ENCODE data around the gene R3HDM4. TPM values are rescaled to one million over a fixed set of nuclear protein-coding genes. Genes with fewer than 3 reads are reported as not detected.

Gene R3HDM4
- total RNA-seq, 2 experiments from 2014 or later = 73.7 to 83.3 TPM

- Mint-ChIP-seq H3K4me1 (peaks cover 14% of the 10 kb centered on the region), H3K4me3 (no peak overlapping the region), H3K27ac (no peak overlapping the region), H3K9me3 (ENCODE audit: low read depth) (no peaks in the 10 kb centered on the region), H3K27me3 (no peaks in the 10 kb centered on the region), H3K36me3 (ENCODE audit: low read depth) (peaks cover 3% of the 10 kb centered on the region)
- ChIA-PET CTCF (no interaction called here), POLR2A (no interaction called here)
- intact Hi-C loops (cut with DNase I, micrococcal nuclease) = no loop called here
- no peak for DNase-seq
- ATAC-seq = no peak
Observed at GRCh38 chr19:944663-945241, 31.7 kb upstream of the R3HDM4 start.

DNA sequence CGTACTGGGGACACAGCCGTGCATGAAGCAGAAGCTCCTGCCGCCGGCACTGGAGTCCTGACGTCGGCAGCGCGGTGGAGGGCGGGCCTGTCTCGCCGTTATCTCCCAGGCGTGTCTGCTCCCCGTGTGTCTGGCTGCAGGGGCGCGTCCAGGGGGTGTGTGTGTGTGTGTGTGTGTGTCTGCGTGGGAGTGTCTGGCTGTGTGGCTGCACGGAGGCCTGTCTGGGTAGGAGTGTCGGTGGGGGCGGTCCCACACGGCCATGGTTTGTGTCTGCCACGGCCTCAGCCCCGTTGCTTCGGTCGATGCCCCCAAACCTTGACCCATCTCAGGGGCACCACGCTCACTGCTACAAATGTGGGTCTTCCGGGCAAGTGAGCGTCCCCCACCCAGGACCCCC is 31.1 kb upstream of the R3HDM4 start:
- DNase-seq (no peak), ATAC-seq (no peak)
- Mint-ChIP-seq H3K4me3 (no peak overlapping the region), H3K27ac (no peak overlapping the region), H3K36me3 (ENCODE audit: low read depth) (peaks cover 3% of the 10 kb centered on the region), H3K27me3 (no peaks in the 10 kb centered on the region), H3K9me3 (ENCODE audit: low read depth) (no peaks in the 10 kb centered on the region), H3K4me1 (peaks cover 16% of the 10 kb centered on the region)
- intact Hi-C loops (cut with DNase I, micrococcal nuclease) = no loop called here
- POLR2A ChIA-PET = no interaction called here
- CTCF ChIA-PET = no interaction called here

GRCh38 chr19:943551-944170 is 30.6 kb upstream of the R3HDM4 start:
- Mint-ChIP-seq H3K4me3 (no peak overlapping the region), H3K4me1 (peaks cover 16% of the 10 kb centered on the region), H3K9me3 (ENCODE audit: low read depth) (no peaks in the 10 kb centered on the region), H3K27me3 (no peaks in the 10 kb centered on the region), H3K27ac (no peak overlapping the region), H3K36me3 (ENCODE audit: low read depth) (peaks cover 3% of the 10 kb centered on the region)
- ATAC-seq = no peak
- ChIA-PET CTCF (interaction anchor here (0.6 to 0.8 kb wide), 2 partner anchors 13 to 35 kb away, joined by 3 read pairs; no protein-coding TSS in a partner anchor), POLR2A (interaction anchor here (0.6 kb wide), 1 partner anchor 437 kb away, joined by 4 read pairs; no protein-coding TSS in a partner anchor)
- no peak for DNase-seq
- intact Hi-C loops (cut with DNase I, micrococcal nuclease) = no loop called here

DNA sequence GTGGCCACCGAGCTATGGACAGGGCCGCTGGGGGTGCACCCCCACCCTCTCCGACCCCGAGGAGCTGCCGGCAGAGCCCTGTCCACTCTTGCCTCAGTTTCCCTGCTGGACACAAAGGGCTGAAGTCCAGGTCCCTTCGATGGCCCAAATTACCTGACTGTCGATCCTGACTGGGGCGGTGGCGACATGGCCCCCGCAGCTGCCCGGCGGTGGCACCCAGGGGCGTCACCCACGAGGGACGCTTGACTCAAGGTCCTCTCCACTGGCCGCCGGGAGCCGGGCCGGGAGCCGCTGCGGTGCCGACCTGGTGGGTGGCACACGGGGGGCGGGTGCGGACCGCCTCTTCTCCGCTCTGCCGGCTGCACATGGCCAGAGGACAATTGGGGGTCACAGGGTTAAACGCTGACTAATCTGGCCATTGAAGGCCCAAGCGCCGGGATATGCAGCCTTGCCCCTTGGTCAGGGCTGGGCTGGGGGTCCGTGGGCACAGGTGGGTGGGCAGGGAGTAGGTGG is 29.2 kb upstream of the R3HDM4 start:
- H3K4me3 Mint-ChIP-seq = no peak overlapping the region
- no peaks in the 10 kb centered on the region for H3K9me3 Mint-ChIP-seq (ENCODE audit: low read depth)
- ATAC-seq = no peak
- H3K4me1 Mint-ChIP-seq = peaks cover 24% of the 10 kb centered on the region
- ChIA-PET CTCF (interaction anchor here (0.9 kb wide), 1 partner anchor 40 kb away, joined by 3 read pairs; no protein-coding TSS in a partner anchor), POLR2A (no interaction called here)
- no peak for DNase-seq
- no peaks in the 10 kb centered on the region for H3K27me3 Mint-ChIP-seq
- peaks cover 5% of the 10 kb centered on the region for H3K36me3 Mint-ChIP-seq (ENCODE audit: low read depth)
- intact Hi-C loops (cut with DNase I, micrococcal nuclease) = no loop called here
- no peak overlapping the region for H3K27ac Mint-ChIP-seq

DNA sequence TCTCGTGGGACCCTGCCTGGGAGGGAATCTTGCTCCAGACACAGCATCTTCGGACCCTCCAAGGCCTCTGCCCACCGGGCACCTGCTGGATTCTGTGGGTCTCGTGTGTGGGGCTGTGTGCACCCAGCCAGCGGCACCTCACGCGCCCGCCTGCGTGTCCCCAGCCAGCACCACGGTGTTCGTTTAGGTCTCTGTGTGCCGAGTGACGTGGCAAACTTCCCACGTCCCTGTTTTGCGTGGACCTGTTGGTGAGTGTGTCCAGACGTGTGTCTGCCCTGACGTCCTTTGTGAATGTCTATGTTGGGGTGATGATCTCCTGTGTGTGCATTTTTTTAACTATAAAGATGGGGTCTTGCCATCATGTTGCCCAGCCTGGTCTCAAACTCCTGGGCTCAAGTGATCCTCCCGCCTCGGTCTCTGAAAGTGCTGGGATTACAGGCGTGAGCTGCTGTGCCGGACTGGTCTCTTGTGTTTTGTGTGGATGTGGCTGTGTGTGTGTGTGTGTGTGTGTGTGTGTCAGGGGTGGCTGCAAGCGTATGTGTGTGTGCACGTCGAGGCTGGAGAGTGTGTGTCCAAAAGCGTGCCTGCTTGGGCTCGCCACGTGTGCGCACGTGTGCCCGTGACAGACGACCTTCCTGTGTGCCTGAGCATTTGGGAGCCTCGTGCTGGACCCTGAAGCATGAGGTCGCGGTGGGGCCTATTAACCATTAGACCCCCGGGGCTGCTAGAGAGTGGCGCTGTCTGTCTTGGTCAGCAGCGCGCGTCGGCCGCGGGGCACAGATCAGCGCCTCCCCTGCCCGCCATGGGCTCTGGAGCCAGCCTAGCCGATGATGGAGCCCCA is 28.5 kb upstream of the R3HDM4 start:
- intact Hi-C loops (cut with DNase I, micrococcal nuclease) = loop anchor here in 1 of 2 experiments (2.0 kb wide), 1 partner anchor 15 kb away; no protein-coding TSS in a partner anchor
- Mint-ChIP-seq H3K27me3 (no peaks in the 10 kb centered on the region), H3K9me3 (ENCODE audit: low read depth) (no peaks in the 10 kb centered on the region), H3K36me3 (ENCODE audit: low read depth) (peaks cover 5% of the 10 kb centered on the region), H3K27ac (peak overlapping the region; percentile 53), H3K4me1 (peaks cover 26% of the 10 kb centered on the region), H3K4me3 (peak overlapping the region; percentile 73)
- DNase-seq = no peak
- POLR2A ChIA-PET = no interaction called here
- CTCF ChIA-PET = interaction anchor here (1.0 kb wide), 1 partner anchor 40 kb away, joined by 3 read pairs; no protein-coding TSS in a partner anchor
- peak; percentile 3 for ATAC-seq

DNA sequence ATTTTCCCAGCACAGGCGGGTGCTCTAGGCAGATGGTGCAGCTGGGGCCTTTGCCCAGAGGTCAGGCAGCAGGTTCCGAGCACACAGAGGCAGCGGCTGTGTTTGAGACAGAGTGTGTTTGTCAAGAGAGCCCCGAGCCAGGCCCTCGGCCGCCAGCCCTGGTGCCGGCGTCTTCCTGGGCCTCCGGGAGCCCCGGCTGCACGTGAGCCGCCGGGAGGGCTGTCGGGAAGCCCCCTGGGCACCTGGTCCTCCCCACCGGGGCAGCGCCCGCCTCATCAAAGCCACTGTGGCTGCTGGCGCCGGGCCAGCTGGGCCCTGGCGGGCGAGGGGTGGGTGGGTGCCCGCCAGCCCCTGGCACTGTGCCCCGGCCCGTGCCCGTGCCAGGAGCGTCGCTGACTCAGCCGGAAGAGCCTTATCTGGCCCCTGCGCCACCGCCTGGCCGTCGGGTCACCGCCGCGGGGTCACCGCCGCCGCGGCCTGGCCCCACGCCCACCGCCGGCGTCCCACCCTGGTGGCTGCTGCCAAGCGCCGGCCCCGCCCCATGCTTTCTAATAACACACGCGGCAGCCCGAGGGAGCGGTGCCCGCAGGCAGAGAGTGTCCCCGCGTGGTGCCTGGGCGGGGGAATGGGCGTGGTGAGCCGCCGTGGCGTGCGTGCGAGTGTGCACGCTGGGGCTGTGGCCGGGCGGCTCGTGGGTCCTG is 27.7 kb upstream of the R3HDM4 start:
- no peaks in the 10 kb centered on the region for H3K27me3 Mint-ChIP-seq
- peaks cover 5% of the 10 kb centered on the region for H3K36me3 Mint-ChIP-seq (ENCODE audit: low read depth)
- ATAC-seq (peak; percentile 74), DNase-seq (peak; percentile 77)
- ChIA-PET POLR2A (no interaction called here), CTCF (interaction anchor here (1.0 kb wide), 1 partner anchor 41 kb away, joined by 3 read pairs; no protein-coding TSS in a partner anchor)
- no peak overlapping the region for H3K27ac Mint-ChIP-seq
- H3K4me3 Mint-ChIP-seq = peak overlapping the region; percentile 73
- no peaks in the 10 kb centered on the region for H3K9me3 Mint-ChIP-seq (ENCODE audit: low read depth)
- intact Hi-C loops (cut with DNase I, micrococcal nuclease) = loop anchor here in 1 of 2 experiments (2.0 kb wide), 1 partner anchor 16 kb away; no protein-coding TSS in a partner anchor
- H3K4me1 Mint-ChIP-seq = peaks cover 26% of the 10 kb centered on the region

DNA sequence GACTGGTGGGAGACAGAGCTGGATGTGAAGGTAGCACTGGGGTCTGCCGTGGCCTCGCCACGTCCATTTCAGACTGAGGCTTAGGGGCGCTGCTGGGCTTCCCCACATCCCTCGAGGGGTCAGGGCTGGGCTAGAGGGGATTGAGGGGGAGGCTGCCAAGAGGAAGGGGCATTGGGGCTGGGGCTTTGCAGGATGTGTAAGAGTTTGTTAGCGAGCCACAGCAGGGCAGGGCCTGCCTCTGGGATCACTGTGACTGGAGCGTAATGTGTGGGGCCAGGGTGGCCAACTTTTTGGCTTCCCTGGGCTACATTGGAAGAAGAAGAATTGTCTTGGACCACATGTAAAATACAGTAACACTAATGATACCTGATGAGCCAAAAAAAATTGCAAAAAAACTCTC is 26.9 kb upstream of the R3HDM4 start:
- no peak for ATAC-seq
- intact Hi-C loops (cut with DNase I, micrococcal nuclease) = loop anchor here in 1 of 2 experiments (2.0 kb wide), 1 partner anchor 17 kb away; no protein-coding TSS in a partner anchor
- CTCF ChIA-PET = no interaction called here
- DNase-seq = no peak
- POLR2A ChIA-PET = no interaction called here
- Mint-ChIP-seq H3K27ac (peak overlapping the region; percentile 68), H3K9me3 (ENCODE audit: low read depth) (no peaks in the 10 kb centered on the region), H3K36me3 (ENCODE audit: low read depth) (peaks cover 5% of the 10 kb centered on the region), H3K27me3 (no peaks in the 10 kb centered on the region), H3K4me3 (peak overlapping the region; percentile 61), H3K4me1 (peaks cover 26% of the 10 kb centered on the region)

DNA sequence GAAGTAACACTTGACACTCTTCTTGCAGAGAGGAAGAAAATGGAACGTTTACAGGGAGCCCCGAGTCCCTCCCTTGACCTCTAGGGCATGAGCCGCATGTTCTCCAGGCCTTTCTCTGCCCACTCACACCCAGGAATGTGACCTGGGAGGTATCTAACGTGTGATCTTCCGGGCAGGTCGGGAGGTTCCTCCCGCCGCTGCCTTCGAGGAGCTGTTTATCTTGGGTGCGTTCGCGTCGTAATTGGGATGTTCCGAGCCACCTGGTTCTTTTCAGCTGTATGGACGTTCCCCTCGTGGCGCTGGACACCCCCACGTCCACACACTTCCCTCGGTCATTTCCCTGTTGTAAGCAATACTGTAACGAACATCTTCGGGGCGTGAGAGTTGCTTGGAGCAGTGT is 26.4 kb upstream of the R3HDM4 start:
- CTCF ChIA-PET = no interaction called here
- H3K4me1 Mint-ChIP-seq = peaks cover 26% of the 10 kb centered on the region
- no peaks in the 10 kb centered on the region for H3K9me3 Mint-ChIP-seq (ENCODE audit: low read depth)
- ATAC-seq (no peak), DNase-seq (no peak)
- POLR2A ChIA-PET = no interaction called here
- no peaks in the 10 kb centered on the region for H3K27me3 Mint-ChIP-seq
- peaks cover 5% of the 10 kb centered on the region for H3K36me3 Mint-ChIP-seq (ENCODE audit: low read depth)
- no peak overlapping the region for H3K4me3 Mint-ChIP-seq
- H3K27ac Mint-ChIP-seq = no peak overlapping the region
- intact Hi-C loops (cut with DNase I, micrococcal nuclease) = no loop called here

DNA sequence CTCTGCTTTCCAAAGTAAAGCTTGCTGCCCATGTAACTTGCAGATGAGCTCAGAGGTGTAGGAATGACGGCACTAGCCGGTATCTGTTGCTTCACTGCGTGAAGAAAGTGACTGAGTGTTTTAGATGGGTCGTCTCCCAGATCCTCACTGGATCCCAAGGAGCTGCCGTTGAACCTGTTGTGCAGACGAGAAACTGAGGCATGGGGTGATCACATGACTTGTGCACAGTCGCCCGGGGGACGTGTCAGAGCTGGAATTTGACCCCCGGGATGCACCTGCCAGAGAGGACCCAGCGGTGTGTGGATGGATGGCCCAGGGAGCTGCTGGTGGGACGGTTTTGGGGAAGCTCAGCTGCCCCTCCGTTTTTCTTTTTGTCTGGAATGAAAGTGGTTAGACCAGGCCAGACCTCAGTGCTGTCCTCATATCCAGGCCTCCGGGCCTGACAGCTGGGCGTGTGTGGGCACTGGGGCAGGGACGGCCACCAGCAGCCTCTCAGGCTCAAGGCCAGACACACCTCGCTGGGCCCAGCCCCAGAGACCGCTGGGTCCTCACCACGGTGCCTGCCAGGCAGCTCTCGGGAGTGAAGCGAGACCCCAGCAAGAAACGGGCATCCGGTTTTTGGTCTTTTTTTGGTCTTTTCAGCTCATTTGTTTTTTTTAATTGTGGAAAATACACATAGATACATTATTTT is 25.4 kb upstream of the R3HDM4 start:
- Mint-ChIP-seq H3K4me1 (peaks cover 26% of the 10 kb centered on the region), H3K27me3 (no peaks in the 10 kb centered on the region), H3K4me3 (no peak overlapping the region), H3K27ac (no peak overlapping the region), H3K9me3 (ENCODE audit: low read depth) (no peaks in the 10 kb centered on the region), H3K36me3 (ENCODE audit: low read depth) (peaks cover 5% of the 10 kb centered on the region)
- POLR2A ChIA-PET = interaction anchor here (0.6 kb wide), 2 partner anchors 19 to 110 kb away, joined by 3 to 6 read pairs; no protein-coding TSS in a partner anchor
- intact Hi-C loops (cut with DNase I, micrococcal nuclease) = no loop called here
- CTCF ChIA-PET = interaction anchor here (0.7 to 1.6 kb wide), 2 partner anchors 31 to 44 kb away, joined by 3 to 5 read pairs; no protein-coding TSS in a partner anchor
- ATAC-seq (no peak), DNase-seq (no peak)

- intact Hi-C loops (cut with DNase I, micrococcal nuclease) = no loop called here
- Mint-ChIP-seq H3K4me1 (peaks cover 32% of the 10 kb centered on the region), H3K27ac (no peak overlapping the region), H3K4me3 (no peak overlapping the region), H3K36me3 (ENCODE audit: low read depth) (peaks cover 5% of the 10 kb centered on the region), H3K9me3 (ENCODE audit: low read depth) (no peaks in the 10 kb centered on the region), H3K27me3 (no peaks in the 10 kb centered on the region)
- ATAC-seq (peak; percentile 61), DNase-seq (peak; percentile 72)
- ChIA-PET CTCF (interaction anchor here (0.6 to 0.7 kb wide), 2 partner anchors 32 to 166 kb away, joined by 3 to 4 read pairs; no protein-coding TSS in a partner anchor), POLR2A (no interaction called here)
Observed at GRCh38 chr19:937259-937694, 24.3 kb upstream of the R3HDM4 start.

All from activated CD4-positive, alpha-beta T cell treated with anti-CD3 and anti-CD28 coated beads for 36 hours (primary cell).